Activated naive CD4-positive, alpha-beta T cell treated with anti-CD3 and anti-CD28 coated beads, Interleukin-2, amount 10 ng/mL, durations not matched to agents 7 days and 5 days (primary cell): Measurements from ENCODE around the gene PRDM15.

ENCODE experiments used
- CTCF ChIA-PET: fragments of 350-600 bp; sonication (Branson Sonifier 250); formaldehyde crosslinking; loops from one replicate; lab custom pipeline; 2021; ENCODE audit warnings: antibody characterized with exemption; lab: Charles Lee
- DNase-seq: peaks from one replicate; pipeline ENCODE4 v3.0.0-alpha.2; 2020
- H3K27ac Mint-ChIP-seq: one replicate; pipeline ENCODE4 v1.8.0; 2021; ENCODE audit warnings: mild to moderate bottlenecking, moderate library complexity, mixed read lengths
- H3K27me3 Mint-ChIP-seq: one replicate; pipeline ENCODE4 v1.8.0; 2021; ENCODE audit warnings: mild to moderate bottlenecking, mixed read lengths
- H3K36me3 Mint-ChIP-seq: one replicate; pipeline ENCODE4 v1.8.0; 2021; ENCODE audit warnings: mixed read lengths
- H3K4me1 Mint-ChIP-seq: one replicate; pipeline ENCODE4 v1.8.0; 2021; ENCODE audit warnings: mixed read lengths
- H3K4me3 Mint-ChIP-seq: one replicate; pipeline ENCODE4 v1.8.0; 2021; ENCODE audit warnings: mild to moderate bottlenecking, moderate library complexity, mixed read lengths
- H3K9me3 Mint-ChIP-seq: one replicate; pipeline ENCODE4 v1.8.0; 2021; ENCODE audit warnings: mixed read lengths

Gene PRDM15

GRCh38 chr21:41886328-41886727 is 7.2 kb upstream of the PRDM15 start:
- H3K27ac Mint-ChIP-seq = no peak overlapping the region
- no peak overlapping the region for H3K4me3 Mint-ChIP-seq
- H3K27me3 Mint-ChIP-seq = peaks cover 26% of the 10 kb centered on the region
- DNase-seq = no peak
- H3K9me3 Mint-ChIP-seq = no peaks in the 10 kb centered on the region
- H3K36me3 Mint-ChIP-seq = no peaks in the 10 kb centered on the region
- CTCF ChIA-PET = interaction anchor here (0.6 to 3.9 kb wide), 2 partner anchors 10 to 222 kb away, joined by 3 to 9 read pairs; no protein-coding TSS in a partner anchor
- no peaks in the 10 kb centered on the region for H3K4me1 Mint-ChIP-seq

GRCh38 chr21:41885341-41886024 is 6.3 kb upstream of the PRDM15 start:
- DNase-seq = no peak
- Mint-ChIP-seq H3K27ac (no peak overlapping the region), H3K4me1 (peaks cover 2% of the 10 kb centered on the region), H3K27me3 (peaks cover 26% of the 10 kb centered on the region), H3K36me3 (no peaks in the 10 kb centered on the region), H3K4me3 (no peak overlapping the region), H3K9me3 (no peaks in the 10 kb centered on the region)
- CTCF ChIA-PET = interaction anchor here (0.6 to 3.9 kb wide), 3 partner anchors 9 to 223 kb away, joined by 3 to 9 read pairs (median 3); no protein-coding TSS in a partner anchor

GRCh38 chr21:41884501-41885030 is 5.4 kb upstream of the PRDM15 start:
- H3K9me3 Mint-ChIP-seq = no peaks in the 10 kb centered on the region
- CTCF ChIA-PET = interaction anchor here (3.9 kb wide), 1 partner anchor 224 kb away, joined by 9 read pairs; no protein-coding TSS in a partner anchor
- H3K36me3 Mint-ChIP-seq = no peaks in the 10 kb centered on the region
- H3K4me3 Mint-ChIP-seq = no peak overlapping the region
- peaks cover 26% of the 10 kb centered on the region for H3K27me3 Mint-ChIP-seq
- H3K4me1 Mint-ChIP-seq = peaks cover 7% of the 10 kb centered on the region
- DNase-seq = no peak
- H3K27ac Mint-ChIP-seq = no peak overlapping the region

- DNase-seq = no peak
- H3K27ac Mint-ChIP-seq = no peak overlapping the region
- no peaks in the 10 kb centered on the region for H3K9me3 Mint-ChIP-seq
- peaks cover 7% of the 10 kb centered on the region for H3K4me1 Mint-ChIP-seq
- H3K27me3 Mint-ChIP-seq = peaks cover 26% of the 10 kb centered on the region
- H3K36me3 Mint-ChIP-seq = no peaks in the 10 kb centered on the region
- H3K4me3 Mint-ChIP-seq = no peak overlapping the region
- CTCF ChIA-PET = no interaction called here
Measured at GRCh38 chr21:41883582-41883981, 4.4 kb upstream of the PRDM15 start.

- no peak for DNase-seq
Measured at GRCh38 chr21:41881051-41881450, 1.9 kb upstream of the PRDM15 start.

GRCh38 chr21:41880153-41880552 is 1.0 kb upstream of the PRDM15 start:
- H3K9me3 Mint-ChIP-seq = no peaks in the 10 kb centered on the region
- H3K4me3 Mint-ChIP-seq = peak overlapping the region; percentile 80

More at GRCh38 chr21:41881051-41881450, 1.9 kb upstream of the PRDM15 start:
- H3K9me3 Mint-ChIP-seq = no peaks in the 10 kb centered on the region
- H3K36me3 Mint-ChIP-seq = no peaks in the 10 kb centered on the region
- H3K4me1 Mint-ChIP-seq = peaks cover 25% of the 10 kb centered on the region
- CTCF ChIA-PET = no interaction called here
- peaks cover 26% of the 10 kb centered on the region for H3K27me3 Mint-ChIP-seq
- H3K4me3 Mint-ChIP-seq = peak overlapping the region; percentile 40
- H3K27ac Mint-ChIP-seq = peak overlapping the region; percentile 38

GRCh38 chr21:41878831-41879189 is 334 bp downstream of the PRDM15 start:
- H3K9me3 Mint-ChIP-seq = no peaks in the 10 kb centered on the region
- H3K27me3 Mint-ChIP-seq = peaks cover 4% of the 10 kb centered on the region
- DNase-seq = peak; percentile 86
- peaks cover 2% of the 10 kb centered on the region for H3K36me3 Mint-ChIP-seq
- peak overlapping the region; percentile 65 for H3K27ac Mint-ChIP-seq
- peak overlapping the region; percentile 66 for H3K4me3 Mint-ChIP-seq
- H3K4me1 Mint-ChIP-seq = peaks cover 26% of the 10 kb centered on the region
- CTCF ChIA-PET = interaction anchor here (2.9 kb wide), 1 partner anchor 239 kb away, joined by 11 read pairs; no protein-coding TSS in a partner anchor

More at GRCh38 chr21:41880153-41880552, 1.0 kb upstream of the PRDM15 start:
- DNase-seq = no peak
- Mint-ChIP-seq H3K27me3 (peaks cover 18% of the 10 kb centered on the region), H3K4me1 (peaks cover 26% of the 10 kb centered on the region), H3K36me3 (no peaks in the 10 kb centered on the region), H3K27ac (peak overlapping the region; percentile 94)
- CTCF ChIA-PET = interaction anchor here (1.4 to 2.9 kb wide), 2 partner anchors 228 to 237 kb away, joined by 4 to 11 read pairs; no protein-coding TSS in a partner anchor

- peaks cover 4% of the 10 kb centered on the region for H3K27me3 Mint-ChIP-seq
- no peaks in the 10 kb centered on the region for H3K9me3 Mint-ChIP-seq
- CTCF ChIA-PET = interaction anchor here (0.6 to 2.9 kb wide), 7 partner anchors 10 to 239 kb away, joined by 3 to 11 read pairs (median 3); no protein-coding TSS in a partner anchor
- peaks cover 2% of the 10 kb centered on the region for H3K36me3 Mint-ChIP-seq
- peak overlapping the region; percentile 91 for H3K27ac Mint-ChIP-seq
- DNase-seq = peak; percentile 52
- peaks cover 26% of the 10 kb centered on the region for H3K4me1 Mint-ChIP-seq
- peak overlapping the region; percentile 85 for H3K4me3 Mint-ChIP-seq
Measured at GRCh38 chr21:41877901-41878830, 978 bp downstream of the PRDM15 start.

GRCh38 chr21:41876928-41877652 is 2.1 kb downstream of the PRDM15 start:
- Mint-ChIP-seq H3K9me3 (no peaks in the 10 kb centered on the region), H3K4me1 (peaks cover 26% of the 10 kb centered on the region), H3K36me3 (peaks cover 2% of the 10 kb centered on the region), H3K27ac (no peak overlapping the region), H3K4me3 (peak overlapping the region; percentile 85), H3K27me3 (no peaks in the 10 kb centered on the region)
- CTCF ChIA-PET = interaction anchor here (0.6 to 2.9 kb wide), 7 partner anchors 22 to 240 kb away, joined by 3 to 11 read pairs (median 4); no protein-coding TSS in a partner anchor
- DNase-seq = no peak

- Mint-ChIP-seq H3K27ac (no peak overlapping the region), H3K36me3 (peaks cover 2% of the 10 kb centered on the region), H3K27me3 (no peaks in the 10 kb centered on the region), H3K4me1 (peaks cover 26% of the 10 kb centered on the region), H3K9me3 (no peaks in the 10 kb centered on the region), H3K4me3 (peak overlapping the region; percentile 13)
- CTCF ChIA-PET = interaction anchor here (1.2 kb wide), 1 partner anchor 231 kb away, joined by 5 read pairs; no protein-coding TSS in a partner anchor
- DNase-seq = no peak
Measured at GRCh38 chr21:41876396-41876795, 2.7 kb downstream of the PRDM15 start.

- H3K9me3 Mint-ChIP-seq = no peaks in the 10 kb centered on the region
- no peak for DNase-seq
- H3K4me1 Mint-ChIP-seq = peaks cover 24% of the 10 kb centered on the region
- CTCF ChIA-PET = no interaction called here
- H3K27ac Mint-ChIP-seq = no peak overlapping the region
- H3K27me3 Mint-ChIP-seq = no peaks in the 10 kb centered on the region
- H3K4me3 Mint-ChIP-seq = no peak overlapping the region
- H3K36me3 Mint-ChIP-seq = peaks cover 2% of the 10 kb centered on the region
Measured at GRCh38 chr21:41875086-41875485, 4.1 kb downstream of the PRDM15 start.

- Mint-ChIP-seq H3K4me1 (peaks cover 20% of the 10 kb centered on the region), H3K27ac (no peak overlapping the region), H3K27me3 (no peaks in the 10 kb centered on the region), H3K4me3 (no peak overlapping the region), H3K36me3 (peaks cover 2% of the 10 kb centered on the region), H3K9me3 (no peaks in the 10 kb centered on the region)
- CTCF ChIA-PET = no interaction called here
- no peak for DNase-seq
Measured at GRCh38 chr21:41874611-41875010, 4.5 kb downstream of the PRDM15 start.

- Mint-ChIP-seq H3K4me3 (no peak overlapping the region), H3K27me3 (no peaks in the 10 kb centered on the region), H3K27ac (no peak overlapping the region), H3K36me3 (peaks cover 2% of the 10 kb centered on the region), H3K9me3 (no peaks in the 10 kb centered on the region), H3K4me1 (peaks cover 20% of the 10 kb centered on the region)
- no peak for DNase-seq
- CTCF ChIA-PET = no interaction called here
Measured at GRCh38 chr21:41873426-41873825, 5.7 kb downstream of the PRDM15 start.
